HG03571 (cell line): ENCODE results near the gene CRELD2.

Experiments used
- ATAC-seq: cut with Tn5 transposase; IDR thresholded peaks from one replicate; pipeline ENCODE4 v1.9.1; 2021; ENCODE audit not compliant: unreplicated experiment

The CRELD2 gene

GRCh38 chr22:49955581-49956417 is 37.4 kb downstream of the CRELD2 start:
- ATAC-seq = no peak

GRCh38 chr22:49956418-49956770 is 38.0 kb downstream of the CRELD2 start:
- no peak for ATAC-seq

GRCh38 chr22:49956914-49957825 is 38.7 kb downstream of the CRELD2 start:
- ATAC-seq = no peak

GRCh38 chr22:49957826-49958365 is 39.5 kb downstream of the CRELD2 start:
- no peak for ATAC-seq

- ATAC-seq = no peak
These were observed 40.0 kb downstream of the CRELD2 start for GRCh38 chr22:49958366-49958921.

- no peak for ATAC-seq
These were observed 40.7 kb downstream of the CRELD2 start for GRCh38 chr22:49958931-49959781.

- no peak for ATAC-seq
These were observed 41.3 kb downstream of the CRELD2 start for GRCh38 chr22:49959782-49960158.

GRCh38 chr22:49960159-49961004 is 41.9 kb downstream of the CRELD2 start, which contains the start of gene PIM3:
TSS of gene PIM3 (plus strand) at chr22:49960772. CDS start at chr22:49960948, 176 bp downstream.
- ATAC-seq = peak; percentile 42

GRCh38 chr22:49961005-49961600 is 42.7 kb downstream of the CRELD2 start:
- no peak for ATAC-seq

GRCh38 chr22:49961601-49962011 is 43.2 kb downstream of the CRELD2 start:
- ATAC-seq = no peak

- no peak for ATAC-seq
These were observed 43.7 kb downstream of the CRELD2 start for GRCh38 chr22:49962012-49962750.

GRCh38 chr22:49962751-49963646 is 44.6 kb downstream of the CRELD2 start:
- ATAC-seq = no peak

GRCh38 chr22:49963647-49964026 is 45.2 kb downstream of the CRELD2 start:
- ATAC-seq = no peak

GRCh38 chr22:49964136-49965090 is 46.0 kb downstream of the CRELD2 start:
- ATAC-seq = no peak

GRCh38 chr22:49965091-49966040 is 46.9 kb downstream of the CRELD2 start:
- no peak for ATAC-seq
